Mesodermal cell (in vitro differentiated cells): ENCODE results near the gene NDFIP1.

Experiments used
- H3K27ac ChIP-seq: 2 replicates; pipeline ENCODE4 v1.7.0; 2013; ENCODE audit warnings: mild to moderate bottlenecking, low read depth, low read length, moderate library complexity; ENCODE audit not compliant: severe bottlenecking
- H3K36me3 ChIP-seq: 2 replicates; pipeline ENCODE4 v1.7.1; 2013; ENCODE audit warnings: mild to moderate bottlenecking, low read length, moderate library complexity; ENCODE audit not compliant: control insufficient read depth, insufficient read depth
- H3K4me1 ChIP-seq: one replicate; pipeline ENCODE4 v1.7.1; 2013; ENCODE audit warnings: mild to moderate bottlenecking, low read length; ENCODE audit not compliant: insufficient read depth, control insufficient read depth, poor library complexity, severe bottlenecking
- H3K4me3 ChIP-seq: 2 replicates; pipeline ENCODE4 v1.7.0; 2013; ENCODE audit warnings: low read length, control low read depth, mild to moderate bottlenecking; ENCODE audit not compliant: insufficient read depth, poor library complexity, severe bottlenecking; ENCODE audit errors: extremely low read depth
- H3K9me3 ChIP-seq: 2 replicates; pipeline ENCODE4 v1.7.1; 2013; ENCODE audit warnings: mild to moderate bottlenecking, low read length, moderate library complexity; ENCODE audit not compliant: control insufficient read depth
- WGBS, 2 experiments: methylation state at CpG; one replicate each; pipeline ENCODE4 v1.1.5; 2013; ENCODE audit warnings: missing lambda C conversion rate in 2 of 2; ENCODE audit not compliant: insufficient coverage in 2 of 2; 5-methylcytosine and 5-hydroxymethylcytosine counted together

The NDFIP1 gene

DNA sequence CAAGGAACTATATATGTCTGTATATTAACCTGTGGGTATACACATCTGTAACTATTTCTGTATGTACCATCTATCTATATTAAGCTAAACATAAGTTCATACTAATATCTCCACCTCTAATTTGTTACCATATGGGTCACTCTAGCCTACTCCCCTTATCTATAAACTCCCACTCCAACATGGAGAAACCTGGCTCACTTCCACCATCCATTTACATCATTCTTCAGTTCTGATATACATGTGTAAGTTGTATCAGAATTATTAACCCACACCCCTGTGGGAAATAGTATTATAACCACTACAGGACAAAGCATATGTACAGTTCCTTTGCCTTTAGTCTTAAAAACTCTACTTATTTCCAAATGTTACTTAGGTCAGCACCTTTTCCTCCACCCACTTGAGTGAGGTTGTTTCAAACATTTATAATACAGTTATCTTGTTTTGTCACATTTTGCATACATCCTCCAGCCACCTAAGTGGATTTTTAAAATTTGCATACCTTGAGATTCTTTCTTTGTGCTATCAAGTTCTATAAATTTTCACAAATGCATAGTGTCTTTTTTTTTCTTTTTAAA lies 10.6 kb downstream of the NDFIP1 start:
- H3K4me3 ChIP-seq = no peak overlapping the region
- no peaks in the 10 kb centered on the region for H3K4me1 ChIP-seq
- no peaks in the 10 kb centered on the region for H3K9me3 ChIP-seq
- peaks cover 24% of the 10 kb centered on the region for H3K36me3 ChIP-seq
- no peak overlapping the region for H3K27ac ChIP-seq

- 83 to 97% methylated on average over 1 to 3 of the region's 3 CpGs for WGBS, 2 experiments
- peaks cover 24% of the 10 kb centered on the region for H3K36me3 ChIP-seq
- H3K4me3 ChIP-seq = no peak overlapping the region
- no peaks in the 10 kb centered on the region for H3K9me3 ChIP-seq
- no peak overlapping the region for H3K27ac ChIP-seq
- no peaks in the 10 kb centered on the region for H3K4me1 ChIP-seq
Measured at GRCh38 chr5:142120247-142120935, 11.8 kb downstream of the NDFIP1 start.

GRCh38 chr5:142122121-142122520 lies 13.5 kb downstream of the NDFIP1 start:
- Histone ChIP-seq H3K36me3 (peaks cover 19% of the 10 kb centered on the region), H3K27ac (no peak overlapping the region), H3K4me1 (no peaks in the 10 kb centered on the region), H3K4me3 (no peak overlapping the region), H3K9me3 (no peaks in the 10 kb centered on the region)
- no CpG with 5 or more reads among the region's 1 CpG for WGBS, 2 experiments

- Histone ChIP-seq H3K4me1 (no peaks in the 10 kb centered on the region), H3K9me3 (no peaks in the 10 kb centered on the region), H3K27ac (no peak overlapping the region), H3K36me3 (peaks cover 14% of the 10 kb centered on the region), H3K4me3 (no peak overlapping the region)
- WGBS, 2 experiments = 100% methylated on average over 2 of the region's 3 CpGs
Measured at GRCh38 chr5:142125378-142125777, 16.8 kb downstream of the NDFIP1 start.

GRCh38 chr5:142125963-142126362 lies 17.4 kb downstream of the NDFIP1 start:
- peaks cover 10% of the 10 kb centered on the region for H3K36me3 ChIP-seq
- no peaks in the 10 kb centered on the region for H3K4me1 ChIP-seq
- no peak overlapping the region for H3K27ac ChIP-seq
- no peaks in the 10 kb centered on the region for H3K9me3 ChIP-seq
- H3K4me3 ChIP-seq = no peak overlapping the region

GRCh38 chr5:142128675-142129208 lies 20.2 kb downstream of the NDFIP1 start:
- WGBS, 2 experiments = 100% methylated on average over 1 of the region's 3 CpGs; no CpG with 5 or more reads in 1 of the 2 experiments
- no peaks in the 10 kb centered on the region for H3K9me3 ChIP-seq

GRCh38 chr5:142129446-142130066 lies 21.0 kb downstream of the NDFIP1 start:
- Histone ChIP-seq H3K4me3 (no peak overlapping the region), H3K36me3 (peaks cover 24% of the 10 kb centered on the region), H3K4me1 (no peaks in the 10 kb centered on the region), H3K27ac (no peak overlapping the region), H3K9me3 (no peaks in the 10 kb centered on the region)
- 90 to 91% methylated on average over 5 of the region's 11 CpGs for WGBS, 2 experiments

More at GRCh38 chr5:142128675-142129208, 20.2 kb downstream of the NDFIP1 start:
- peaks cover 19% of the 10 kb centered on the region for H3K36me3 ChIP-seq
- no peak overlapping the region for H3K4me3 ChIP-seq
- no peak overlapping the region for H3K27ac ChIP-seq
- H3K4me1 ChIP-seq = no peaks in the 10 kb centered on the region

DNA sequence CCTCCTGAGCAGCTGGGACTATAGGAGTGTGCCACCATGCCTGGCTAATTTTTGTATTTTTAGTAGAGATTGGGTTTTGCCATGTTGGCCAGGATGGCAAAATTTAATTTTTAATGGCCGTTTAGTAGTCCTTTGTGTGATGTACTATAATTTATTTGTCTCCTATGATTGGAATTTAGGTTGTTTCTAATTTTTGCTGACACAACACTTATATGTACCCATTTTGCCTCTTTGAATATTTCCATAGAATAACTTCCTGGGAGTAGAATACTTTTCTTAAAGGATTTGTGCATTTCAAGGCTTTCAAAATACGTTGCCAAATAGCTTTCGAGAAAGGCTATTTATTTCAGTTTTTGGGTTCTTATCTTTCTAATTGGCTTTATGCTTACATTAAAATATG lies 22.8 kb downstream of the NDFIP1 start:
- Histone ChIP-seq H3K4me3 (no peak overlapping the region), H3K4me1 (no peaks in the 10 kb centered on the region), H3K36me3 (peaks cover 37% of the 10 kb centered on the region), H3K9me3 (no peaks in the 10 kb centered on the region), H3K27ac (no peak overlapping the region)
- WGBS, 2 experiments = 80% methylated on average over 1 of the region's 3 CpGs; no CpG with 5 or more reads in 1 of the 2 experiments

DNA sequence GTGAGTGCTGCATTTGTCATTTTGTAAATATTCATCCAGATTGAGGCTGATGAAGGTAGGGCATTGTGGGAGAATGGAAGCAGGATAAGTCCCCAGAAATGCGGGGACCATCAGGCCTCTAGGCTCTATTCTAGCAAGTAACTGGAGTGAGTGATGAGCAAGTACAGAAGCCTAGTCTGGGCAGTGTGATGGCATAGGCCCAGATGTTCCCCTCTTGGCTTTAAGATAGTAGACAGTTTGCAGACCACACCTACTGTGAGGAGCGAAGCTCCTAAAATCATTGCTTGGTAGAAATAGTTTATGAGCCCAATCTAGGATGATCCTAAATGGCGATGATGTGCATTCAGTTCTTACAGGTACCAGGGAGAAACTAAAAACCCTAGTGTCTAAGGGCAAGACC lies 24.3 kb downstream of the NDFIP1 start:
- Histone ChIP-seq H3K36me3 (peaks cover 51% of the 10 kb centered on the region), H3K27ac (no peak overlapping the region), H3K9me3 (no peaks in the 10 kb centered on the region), H3K4me3 (no peak overlapping the region), H3K4me1 (no peaks in the 10 kb centered on the region)
- 100% methylated on average over 1 to 3 of the region's 3 CpGs for WGBS, 2 experiments

- H3K9me3 ChIP-seq = no peaks in the 10 kb centered on the region
- 82 to 94% methylated on average over 1 of the region's 3 CpGs for WGBS, 2 experiments
- no peak overlapping the region for H3K4me3 ChIP-seq
- H3K27ac ChIP-seq = no peak overlapping the region
- peaks cover 58% of the 10 kb centered on the region for H3K36me3 ChIP-seq
- H3K4me1 ChIP-seq = no peaks in the 10 kb centered on the region
Measured at GRCh38 chr5:142133330-142134206, 25.0 kb downstream of the NDFIP1 start.
